IPS-NIHi11 (cell line): ENCODE data around the gene ZNF672.

Source experiments
- DNase-seq: peaks from one replicate; pipeline ENCODE4 v3.0.0; 2012; ENCODE audit warnings: mixed read lengths, low spot score

Gene ZNF672

DNA sequence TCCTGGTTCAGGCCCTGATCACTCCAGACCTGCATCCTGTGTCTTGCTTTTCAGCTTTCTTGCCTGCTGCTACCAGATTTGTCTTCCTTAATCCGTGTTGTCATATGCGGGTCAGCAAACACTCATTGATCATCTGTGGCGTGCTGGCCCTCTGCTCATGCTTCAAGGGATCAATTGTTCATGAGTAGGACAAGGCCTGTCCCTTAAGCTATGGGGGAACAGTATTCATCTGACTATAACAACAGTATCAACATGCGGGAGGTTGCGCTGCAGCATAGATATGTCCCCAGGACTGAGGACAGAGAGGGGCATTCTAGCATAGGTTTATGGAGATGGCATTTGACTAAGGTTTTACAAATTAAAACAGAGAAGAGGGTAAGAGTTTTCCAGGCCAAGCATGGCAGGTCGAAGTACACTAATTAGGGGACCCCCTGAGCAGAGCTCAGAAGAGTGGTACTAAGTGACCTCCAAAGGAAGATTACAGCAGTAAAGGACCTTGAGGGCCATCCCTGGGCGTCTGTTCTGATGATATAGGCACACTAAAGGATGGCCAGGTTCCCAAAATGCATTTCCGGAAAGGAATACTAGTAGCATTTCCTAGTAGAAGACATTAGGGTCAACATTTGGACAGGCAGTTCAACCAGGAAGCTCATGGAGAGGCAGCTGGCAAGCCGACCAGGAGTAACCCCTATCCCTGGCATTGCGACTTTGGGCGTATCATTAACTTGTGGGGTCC is 811 bp upstream of the ZNF672 start:
- no peak for DNase-seq

DNA sequence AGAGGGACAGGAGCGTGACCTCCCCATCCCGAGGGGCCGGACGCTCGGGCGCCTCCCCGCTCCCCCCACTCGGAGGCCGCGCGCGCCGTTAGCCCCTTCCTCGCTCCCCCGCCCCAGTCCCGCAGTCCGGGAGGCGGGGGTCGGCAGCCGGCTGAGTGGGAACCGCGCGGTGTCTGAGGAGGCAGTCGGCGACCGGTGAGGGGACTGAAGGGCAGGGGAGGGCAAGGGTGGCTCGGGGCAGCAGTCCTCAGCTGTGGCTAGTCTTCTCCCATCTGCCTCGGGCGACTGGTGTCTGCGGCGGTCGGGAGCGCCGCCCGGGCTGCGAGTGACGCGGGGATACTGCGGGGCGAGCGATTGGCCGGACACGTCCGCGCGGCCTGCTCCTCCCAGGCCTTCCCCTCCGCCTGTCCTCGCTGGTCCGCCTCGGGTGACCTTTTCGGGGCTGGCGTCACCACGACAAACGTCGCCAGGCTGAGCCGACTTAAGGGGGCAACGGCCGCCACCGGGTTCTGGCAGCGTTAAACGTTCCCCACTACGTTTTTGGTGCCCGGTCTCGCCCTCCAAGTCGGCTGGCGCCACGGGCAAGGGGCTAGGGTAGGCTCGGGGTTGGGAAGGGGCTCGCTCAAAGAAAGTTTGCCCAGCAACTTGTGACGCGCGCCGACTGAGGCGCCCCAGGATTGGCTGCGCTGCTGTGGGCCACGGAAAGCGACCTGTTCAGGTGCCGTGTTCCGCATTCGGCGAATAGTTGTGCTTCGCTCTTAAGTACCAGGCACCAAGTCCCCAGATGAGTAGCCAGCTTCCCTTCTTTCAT is 538 bp downstream of the ZNF672 start:
- peak; percentile 85 for DNase-seq

DNA sequence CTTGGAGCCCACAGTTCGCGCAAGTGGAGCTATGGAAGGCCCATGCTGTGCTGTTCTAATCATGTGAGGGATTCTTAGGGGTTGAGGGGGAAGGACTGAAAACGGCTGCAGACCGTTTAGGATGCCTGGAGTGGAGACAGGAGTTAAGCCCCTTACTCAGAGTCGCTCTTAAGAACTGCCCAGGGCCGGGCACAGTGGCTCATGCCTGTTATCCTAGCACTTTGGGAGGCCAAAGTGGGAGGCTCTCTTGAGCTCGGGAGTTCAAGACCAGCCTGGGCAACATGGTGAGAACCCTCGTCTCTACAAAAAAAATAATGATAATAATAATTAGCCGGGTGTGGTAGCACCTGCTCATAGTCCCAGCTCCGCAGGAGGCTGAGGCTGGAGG is 1.1 kb downstream of the ZNF672 start:
- no peak for DNase-seq

DNA sequence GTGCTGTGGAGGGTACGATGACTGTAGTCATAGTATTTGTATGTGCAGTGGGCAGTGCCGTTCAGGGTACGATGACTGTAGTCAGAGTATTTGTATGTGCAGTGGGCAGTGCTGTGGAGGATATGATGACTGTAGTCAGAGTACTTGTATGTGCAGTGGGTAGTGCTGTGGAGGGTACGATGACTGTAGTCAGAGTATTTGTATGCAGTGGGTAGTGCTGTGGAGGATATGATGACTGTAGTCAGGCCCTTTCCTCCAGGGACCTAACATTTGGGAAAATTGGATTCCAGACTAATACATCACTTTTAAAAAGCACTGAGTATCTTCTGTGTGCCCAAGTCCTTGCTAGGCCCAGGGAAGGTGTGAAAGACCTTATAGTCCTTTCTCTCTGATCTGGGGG is 2.9 kb downstream of the ZNF672 start:
- DNase-seq, result no peak

DNA sequence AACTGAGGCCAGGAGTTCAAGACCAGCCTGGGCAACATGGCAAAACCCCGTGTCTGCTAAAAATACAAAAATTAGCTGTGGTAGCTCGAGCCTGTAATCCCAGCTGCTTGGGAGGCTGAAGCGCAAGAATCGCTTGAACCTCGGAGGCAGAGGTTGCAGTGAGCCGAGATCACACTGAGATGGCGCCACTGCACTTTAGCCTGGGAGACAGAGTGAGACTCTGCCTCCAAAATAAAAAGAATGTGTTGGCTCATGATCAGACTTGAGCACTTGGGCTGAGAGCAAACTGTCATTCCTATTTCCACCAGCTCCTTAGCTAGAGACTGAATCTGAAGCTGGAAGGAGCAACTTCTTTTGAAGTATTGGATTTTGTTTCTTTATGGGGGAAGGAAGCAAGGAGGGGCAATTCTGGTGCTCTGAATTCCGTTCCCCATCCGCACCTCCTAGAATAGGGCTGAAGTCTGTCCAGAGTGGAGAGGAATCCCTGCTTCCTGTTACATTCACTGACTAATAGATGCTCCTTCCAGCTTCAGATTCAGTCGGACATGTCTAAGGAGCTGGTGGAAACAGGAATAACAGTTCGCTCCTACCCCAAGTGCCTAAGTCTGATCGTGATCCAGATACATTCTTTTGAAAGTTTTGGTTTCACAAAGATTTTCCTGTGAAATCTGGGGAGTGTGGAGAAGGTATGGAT is 3.8 kb downstream of the ZNF672 start:
- no peak for DNase-seq

DNA sequence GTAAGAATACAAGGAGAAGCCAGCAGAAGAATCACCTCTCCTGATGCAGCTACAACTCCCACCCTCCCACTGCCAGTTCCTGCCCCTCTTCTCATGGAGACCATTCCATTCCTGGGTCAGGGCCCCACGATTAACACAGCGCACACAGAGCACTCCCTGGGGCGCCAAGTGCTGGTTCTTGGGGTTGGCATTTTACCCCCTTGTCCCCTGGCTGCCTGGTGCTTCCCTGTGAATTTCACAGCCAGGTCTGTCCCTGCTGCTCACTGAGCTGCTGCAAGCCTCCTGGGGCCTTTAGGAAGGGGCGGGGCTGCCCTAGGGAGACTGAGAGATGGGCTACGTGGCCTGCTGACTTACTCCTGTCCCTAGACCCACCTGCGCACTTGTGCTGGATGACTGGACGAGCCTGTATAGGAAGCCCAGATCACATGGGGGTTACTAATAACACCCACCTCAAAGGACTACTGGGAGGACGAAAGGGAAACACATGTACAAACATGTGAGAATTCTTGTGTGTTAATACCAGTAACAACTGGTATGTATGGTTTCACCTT is 4.8 kb downstream of the ZNF672 start:
- no peak for DNase-seq

DNA sequence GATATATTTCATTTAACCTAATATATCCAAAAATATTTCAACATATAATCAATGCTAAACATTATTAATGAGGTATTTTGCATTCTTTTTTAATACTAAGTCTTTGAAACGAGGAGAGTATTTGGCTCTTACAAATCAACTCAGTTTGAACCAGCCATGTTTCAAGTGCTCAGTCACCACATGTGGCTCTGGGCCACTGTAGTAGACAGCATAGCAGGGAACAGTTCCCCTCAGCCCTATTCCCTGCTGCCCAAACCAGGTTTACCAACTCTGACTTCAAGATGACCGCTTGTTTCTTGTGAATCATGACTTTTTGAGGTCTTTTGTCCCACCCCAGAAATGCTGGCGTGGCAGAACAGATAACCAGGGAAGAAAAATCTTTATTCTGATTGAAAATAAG is 5.7 kb downstream of the ZNF672 start:
- DNase-seq, result no peak

DNA sequence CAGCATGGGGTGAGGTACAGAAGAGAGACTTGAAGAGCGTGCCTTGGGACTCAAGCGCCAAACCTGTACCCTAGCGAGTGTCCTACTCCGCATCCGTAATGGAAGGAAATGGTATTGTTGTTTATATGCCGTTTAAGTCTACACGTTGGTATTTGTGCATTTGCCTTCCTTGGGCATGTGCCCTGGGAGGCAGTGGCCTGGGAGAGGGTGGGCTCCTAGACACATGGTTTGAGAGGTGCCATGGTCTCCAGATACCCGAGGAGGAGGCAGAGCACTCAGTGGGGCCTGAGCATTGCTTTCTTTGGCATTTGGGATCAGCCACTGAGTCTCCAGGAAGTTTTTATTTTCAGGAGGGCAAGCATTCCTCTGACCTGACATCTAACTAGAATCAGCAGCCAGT is 6.5 kb downstream of the ZNF672 start:
- no peak for DNase-seq

DNA sequence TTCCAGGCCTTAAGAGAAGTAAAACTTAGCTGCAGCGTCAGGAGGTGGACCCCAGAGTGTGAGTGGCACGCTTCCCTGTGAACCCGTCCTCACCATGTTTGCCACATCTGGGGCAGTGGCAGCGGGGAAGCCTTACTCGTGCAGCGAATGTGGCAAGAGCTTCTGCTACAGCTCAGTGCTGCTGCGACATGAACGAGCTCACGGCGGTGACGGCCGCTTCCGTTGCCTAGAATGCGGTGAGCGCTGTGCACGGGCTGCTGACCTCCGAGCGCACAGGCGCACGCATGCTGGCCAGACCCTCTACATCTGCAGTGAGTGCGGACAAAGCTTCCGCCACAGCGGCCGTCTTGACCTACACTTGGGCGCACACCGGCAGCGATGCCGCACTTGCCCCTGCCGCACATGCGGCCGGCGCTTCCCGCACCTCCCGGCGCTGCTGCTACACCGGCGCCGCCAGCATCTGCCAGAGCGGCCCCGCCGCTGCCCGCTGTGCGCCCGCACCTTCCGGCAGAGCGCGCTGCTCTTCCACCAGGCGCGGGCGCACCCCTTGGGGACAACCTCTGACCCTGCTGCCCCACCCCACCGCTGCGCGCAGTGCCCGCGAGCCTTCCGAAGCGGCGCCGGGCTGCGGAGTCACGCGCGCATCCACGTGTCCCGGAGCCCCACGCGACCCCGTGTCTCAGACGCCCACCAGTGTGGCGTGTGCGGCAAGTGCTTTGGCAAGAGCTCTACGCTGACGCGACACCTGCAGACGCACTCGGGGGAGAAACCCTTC is 9.3 kb downstream of the ZNF672 start:
- DNase-seq, result no peak

DNA sequence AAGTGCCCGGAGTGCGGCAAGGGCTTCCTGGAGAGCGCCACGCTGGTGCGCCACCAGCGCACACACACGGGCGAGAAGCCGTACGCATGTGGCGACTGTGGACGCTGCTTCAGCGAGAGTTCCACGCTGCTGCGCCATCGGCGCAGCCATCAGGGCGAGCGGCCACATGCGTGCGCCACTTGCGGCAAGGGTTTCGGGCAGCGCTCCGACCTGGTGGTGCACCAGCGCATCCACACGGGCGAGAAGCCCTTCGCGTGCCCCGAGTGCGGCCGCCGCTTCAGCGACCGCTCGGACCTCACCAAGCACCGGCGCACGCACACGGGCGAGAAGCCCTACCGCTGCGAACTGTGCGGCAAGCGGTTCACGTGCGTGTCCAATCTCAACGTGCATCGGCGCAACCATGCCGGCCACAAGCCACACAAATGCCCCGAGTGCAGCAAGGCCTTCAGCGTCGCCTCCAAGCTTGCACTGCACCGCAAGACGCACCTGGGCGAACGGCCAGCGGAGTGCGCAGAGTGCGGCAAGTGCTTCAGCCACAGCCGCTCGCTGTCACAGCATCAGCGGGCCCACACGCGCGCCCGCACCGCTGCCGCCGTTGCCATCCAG is 10.0 kb downstream of the ZNF672 start:
- no peak for DNase-seq

DNA sequence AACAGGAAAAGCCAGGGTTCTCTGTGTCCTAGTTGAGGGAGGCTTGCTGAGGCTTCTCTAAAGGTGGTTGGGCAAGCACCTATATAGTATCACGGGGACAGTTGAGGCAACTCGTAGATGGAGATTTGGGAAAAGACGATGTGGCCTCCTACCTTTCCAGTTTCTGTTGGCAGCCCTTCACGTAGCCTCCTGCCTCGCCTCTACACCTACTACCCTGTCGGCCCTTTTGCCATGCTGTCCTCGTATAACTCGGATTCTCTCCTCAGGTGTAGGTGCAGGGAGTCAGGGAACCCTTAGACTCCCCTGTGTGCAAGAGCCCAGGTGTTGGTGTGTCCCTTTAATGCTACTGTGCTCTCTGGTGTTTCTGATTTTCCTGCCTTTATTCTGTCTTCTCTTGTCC is 10.6 kb downstream of the ZNF672 start:
- no peak for DNase-seq

DNA sequence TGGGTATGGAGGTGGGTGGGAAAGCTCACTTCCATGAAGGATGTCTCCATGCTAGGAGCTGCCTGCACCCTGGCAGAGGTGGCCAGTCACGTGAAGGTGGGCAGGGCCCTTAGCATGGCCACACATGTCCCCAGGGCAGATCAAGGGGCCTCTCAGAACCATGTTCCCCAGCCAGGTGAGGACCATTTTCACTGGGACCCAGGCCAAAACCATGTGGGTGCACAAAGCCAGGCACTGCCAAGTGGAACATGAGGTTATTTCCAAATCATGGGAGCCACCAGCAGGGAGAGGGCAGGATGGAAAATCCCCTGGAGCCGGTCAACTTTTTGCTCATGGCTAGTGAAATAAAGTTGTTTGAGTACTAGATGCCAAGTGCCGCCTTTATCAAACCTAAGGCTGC is 11.1 kb downstream of the ZNF672 start:
- DNase-seq, result no peak

DNA sequence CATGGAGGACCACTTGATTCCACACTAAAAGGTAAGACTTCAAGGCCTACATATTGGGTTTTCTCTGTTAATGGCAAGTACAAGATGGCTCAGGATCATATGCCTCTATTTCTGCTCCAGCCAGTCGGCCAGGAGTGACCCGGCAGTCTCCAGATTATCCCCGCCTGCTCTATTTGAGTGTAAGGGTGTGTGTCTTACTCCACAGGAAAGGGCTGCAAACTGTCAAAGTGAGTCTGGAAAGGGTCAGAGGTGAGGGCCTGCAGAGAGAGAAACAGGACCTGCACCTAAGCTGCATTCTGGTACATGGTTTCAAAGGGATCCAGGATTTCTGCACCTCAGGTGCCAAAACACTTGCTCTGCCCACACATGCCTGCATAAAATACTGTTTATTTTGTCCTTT is 11.6 kb downstream of the ZNF672 start:
- no peak for DNase-seq

DNA sequence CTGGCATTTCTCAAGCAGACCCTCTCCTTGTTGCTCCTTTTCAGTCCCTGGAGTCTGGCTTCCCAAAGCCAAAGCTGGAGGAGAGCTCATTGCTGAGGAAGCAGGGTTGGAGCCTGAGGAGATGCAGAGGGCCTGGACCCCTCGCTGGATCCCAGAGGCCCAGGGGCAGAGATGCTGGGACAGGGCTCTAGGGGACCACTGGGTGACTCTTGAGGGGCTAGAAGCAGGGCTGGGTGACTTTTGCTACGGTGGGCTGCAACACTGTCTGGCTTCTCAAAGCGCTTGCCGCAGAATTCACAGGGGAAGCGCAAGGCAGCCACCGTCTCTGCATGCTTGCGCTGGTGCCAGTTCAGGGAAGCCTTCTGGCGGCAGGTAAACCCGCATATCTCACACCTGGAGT is 12.1 kb downstream of the ZNF672 start:
- no peak for DNase-seq

DNA sequence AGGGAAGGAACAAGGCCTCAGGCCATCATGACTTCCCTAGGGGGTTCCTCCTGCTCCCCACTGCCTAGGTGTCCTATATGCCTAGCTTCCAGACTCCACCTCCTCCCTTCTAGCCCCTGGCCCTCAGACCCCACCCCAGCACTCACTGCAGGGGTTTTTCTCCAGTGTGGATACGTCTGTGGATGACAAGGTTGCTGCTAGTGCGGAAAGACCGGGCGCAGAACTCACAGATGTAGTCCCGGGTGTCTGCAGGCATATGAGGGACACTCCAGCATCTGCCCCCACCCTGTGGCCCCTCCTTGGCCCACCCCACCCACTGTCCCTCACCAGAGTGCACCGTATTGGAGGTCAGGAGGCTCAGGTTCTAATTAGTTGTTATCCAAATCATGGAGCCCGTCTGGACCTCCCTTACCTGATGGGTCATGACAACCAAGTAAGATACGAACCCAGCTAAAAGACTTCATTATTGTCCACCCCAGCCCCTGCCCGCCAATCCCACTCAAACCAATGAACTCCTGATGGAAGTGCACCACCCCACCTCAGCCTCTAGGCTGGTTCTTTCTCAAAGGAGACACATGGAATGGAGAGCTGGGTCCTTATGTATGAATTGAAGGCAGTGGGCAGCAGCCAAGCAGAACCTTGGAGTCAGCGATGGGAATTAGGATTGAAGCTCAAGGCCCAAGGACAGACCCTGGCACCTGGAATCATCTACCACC is 12.7 kb downstream of the ZNF672 start:
- no peak for DNase-seq

DNA sequence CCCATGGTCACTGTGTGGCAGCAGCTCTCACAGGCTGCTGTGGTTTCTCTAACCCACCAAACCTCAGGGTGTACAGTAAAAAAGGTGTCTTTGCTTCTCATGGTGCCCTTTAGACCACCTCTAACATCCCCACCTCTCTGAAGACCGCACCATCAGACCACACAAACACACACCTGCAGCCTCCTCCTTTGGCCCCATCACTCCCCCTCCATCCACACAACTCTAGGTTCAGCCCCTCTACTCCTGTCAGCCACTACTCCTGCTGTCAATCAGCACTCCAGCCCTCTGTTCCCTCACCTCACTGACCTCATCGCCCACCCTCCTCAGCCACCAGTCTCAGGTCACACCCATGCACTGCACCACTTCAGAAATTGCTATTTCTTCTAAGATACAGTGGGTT is 13.4 kb downstream of the ZNF672 start:
- no peak for DNase-seq

DNA sequence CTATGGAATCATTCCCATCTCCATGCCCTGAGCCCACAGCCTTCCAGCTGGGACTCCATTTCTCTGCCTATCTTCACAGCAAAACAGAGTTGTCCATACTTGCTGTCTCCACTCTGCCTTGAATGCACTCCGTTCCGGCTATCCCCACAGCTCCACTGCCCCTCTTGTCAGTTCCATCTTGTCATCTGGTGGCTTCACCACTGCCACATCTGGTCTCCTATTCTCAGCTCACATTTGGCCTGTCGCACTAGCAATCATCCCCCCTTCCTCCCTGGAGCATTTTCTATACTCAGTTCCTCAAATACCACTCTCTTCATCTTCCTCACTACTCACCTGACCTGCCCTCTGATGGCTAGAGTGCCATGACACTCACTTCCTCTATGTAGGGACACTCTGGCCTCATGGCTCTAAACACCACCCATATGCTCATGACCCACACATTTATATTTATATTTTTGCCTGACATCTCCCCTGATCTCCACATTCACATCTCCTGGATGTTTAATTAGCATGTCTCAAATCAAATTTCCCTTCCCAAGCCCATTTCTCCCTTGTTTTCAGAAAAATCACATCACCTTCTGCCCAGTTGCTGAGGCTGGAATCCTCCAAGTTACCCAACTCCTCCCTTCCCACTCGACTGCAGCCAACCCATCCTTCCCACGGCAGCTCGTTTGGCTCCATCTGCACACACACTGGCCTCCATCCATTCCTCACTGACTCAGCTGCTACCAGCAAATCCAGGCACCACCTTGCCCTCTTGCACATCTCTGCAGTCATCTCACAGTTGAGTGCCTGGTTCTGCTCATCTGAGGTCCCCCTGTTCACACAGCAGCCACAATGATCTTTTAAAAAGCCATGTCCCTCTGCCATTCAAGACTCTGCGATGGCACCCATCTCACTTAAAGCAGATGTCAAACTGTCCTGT is 14.7 kb downstream of the ZNF672 start:
- DNase-seq, result no peak

DNA sequence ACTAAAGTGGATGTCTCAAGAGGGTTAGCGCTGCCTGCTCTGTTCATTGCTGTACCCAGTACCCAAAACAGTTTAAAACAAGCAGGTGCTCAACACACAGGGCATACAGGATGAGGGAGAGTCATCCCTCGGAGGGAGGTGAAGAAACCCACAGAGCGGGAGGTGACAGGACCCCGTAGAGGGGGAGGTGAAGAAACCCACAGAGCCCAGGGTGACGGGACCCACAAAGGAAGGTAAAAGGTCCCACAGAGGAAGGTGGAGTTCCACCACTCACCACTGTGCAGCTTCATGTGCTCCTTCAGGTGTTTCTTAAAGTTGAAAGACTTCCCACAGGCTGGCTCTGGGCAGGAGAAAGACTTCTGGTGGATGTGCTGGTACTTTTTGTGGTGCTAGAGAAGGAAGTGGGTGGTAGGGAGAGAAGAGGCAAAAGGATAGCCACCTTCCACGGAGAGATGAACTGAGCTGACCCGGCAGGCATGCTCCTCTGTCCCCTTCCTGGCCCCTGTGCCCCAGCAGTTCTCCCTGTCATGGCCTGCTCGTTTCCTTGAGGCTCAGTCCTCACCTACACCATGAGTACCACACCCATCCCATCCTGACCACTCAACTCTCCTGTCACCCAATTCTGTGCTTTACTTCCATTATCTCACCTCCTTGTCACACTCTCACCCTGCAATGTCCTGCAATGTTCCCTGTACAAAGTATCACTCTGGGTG is 15.8 kb downstream of the ZNF672 start:
- no peak for DNase-seq

DNA sequence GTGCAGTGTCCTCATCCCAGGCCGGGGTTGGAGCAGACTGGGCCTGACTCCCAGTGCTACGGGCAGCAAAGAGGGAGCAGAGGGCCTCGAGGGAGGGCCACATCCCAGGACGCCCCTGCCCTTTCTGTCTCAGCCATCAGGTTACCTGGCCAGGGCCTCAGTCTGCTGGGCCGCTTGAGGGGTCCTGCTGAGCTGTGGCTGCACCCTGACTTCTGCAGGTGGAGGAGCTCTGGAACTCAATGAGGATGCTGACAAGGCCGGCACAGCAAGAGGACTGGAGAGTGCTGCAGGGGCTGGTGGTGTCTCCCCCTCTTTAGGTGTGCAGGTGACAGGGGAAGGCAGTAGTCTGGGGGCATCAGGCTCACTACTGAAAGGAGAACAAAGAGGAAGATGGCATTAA is 17.6 kb downstream of the ZNF672 start:
- DNase-seq, result no peak
